ENCODE results near the gene DDR1. TPM values are rescaled to one million over a fixed set of nuclear protein-coding genes. Genes with fewer than 3 reads are reported as not detected.

DDR1 gene
- polyA plus RNA-seq, 1 donor (not counting 4 experiments of a cell fraction or from before 2014, with no cell fraction given), result 104 TPM

GRCh38 chr6:30890646-30891449 lies 6.5 kb downstream of the DDR1 start:
- H2AFZ ChIP-seq (ENCODE audit: control insufficient read depth, low read length), result no peak overlapping the region
- H3K9me3 ChIP-seq (ENCODE audit: control insufficient read depth, low read depth, low read length), result no peaks in the 10 kb centered on the region
- peaks cover 56 to 62% of the 10 kb centered on the region in 2 experiments for H3K36me3 ChIP-seq (ENCODE audit: control insufficient read depth in 2 of 2, extremely low read depth in 1 of 2, insufficient read depth in 2 of 2, low read length in 2 of 2)
- no peak for DNase-seq (ENCODE audit: low read depth, low spot score)
- dilution Hi-C loops (cut with MboI; ENCODE audit: extremely low pct_ligation_motif_present, low sequenced_read_pairs), result no loop called here
- TF ChIP-seq EZH2 (IDR thresholded peaks at IDR 0.05; ENCODE audit: low read length), result no peak
- no peaks in the 10 kb centered on the region for H3K27me3 ChIP-seq (ENCODE audit: control insufficient read depth, extremely low read depth, insufficient read depth, low read length)
- peaks cover 44% of the 10 kb centered on the region for H3K4me1 ChIP-seq (ENCODE audit: control insufficient read depth, extremely low read depth, insufficient read depth, low read length)
- H3K9ac ChIP-seq (ENCODE audit: control insufficient read depth, extremely low read depth, insufficient read depth, low read length), result no peak overlapping the region
- no peak overlapping the region for H3K4me3 ChIP-seq (ENCODE audit: control insufficient read depth in 2 of 3, extremely low read depth in 1 of 3, insufficient read depth in 2 of 3, low read depth in 1 of 3, low read length in 3 of 3)
- no peak for FAIRE-seq
- peaks cover 80% of the 10 kb centered on the region for H3K79me2 ChIP-seq (ENCODE audit: control insufficient read depth, insufficient read depth, low read length)
- H4K20me1 ChIP-seq (ENCODE audit: control insufficient read depth, extremely low read depth, insufficient read depth, low read length), result peaks cover 30% of the 10 kb centered on the region
- H3K4me2 ChIP-seq (ENCODE audit: control insufficient read depth, extremely low read depth, insufficient read depth, low read depth, low read length), result peak overlapping the region; percentile 40
- peak overlapping the region; percentile 22 for H3K27ac ChIP-seq (ENCODE audit: control insufficient read depth, insufficient read depth, low read length)
- H3K9me1 ChIP-seq (ENCODE audit: control insufficient read depth, extremely low read depth, insufficient read depth, low read length), result peaks cover 8% of the 10 kb centered on the region

- peaks cover 30% of the 10 kb centered on the region for H4K20me1 ChIP-seq (ENCODE audit: control insufficient read depth, extremely low read depth, insufficient read depth, low read length)
- peaks cover 62 to 67% of the 10 kb centered on the region in 2 experiments for H3K36me3 ChIP-seq (ENCODE audit: control insufficient read depth in 2 of 2, extremely low read depth in 1 of 2, insufficient read depth in 2 of 2, low read length in 2 of 2)
- FAIRE-seq (no peak), DNase-seq (ENCODE audit: low read depth, low spot score) (no peak)
- H3K4me1 ChIP-seq (ENCODE audit: control insufficient read depth, extremely low read depth, insufficient read depth, low read length), result peaks cover 41% of the 10 kb centered on the region
- H3K79me2 ChIP-seq (ENCODE audit: control insufficient read depth, insufficient read depth, low read length), result peaks cover 76% of the 10 kb centered on the region
- H3K4me2 ChIP-seq (ENCODE audit: control insufficient read depth, extremely low read depth, insufficient read depth, low read depth, low read length), result no peak overlapping the region
- H3K27me3 ChIP-seq (ENCODE audit: control insufficient read depth, extremely low read depth, insufficient read depth, low read length), result no peaks in the 10 kb centered on the region
- no peak for TF ChIP-seq EZH2 (IDR thresholded peaks at IDR 0.05; ENCODE audit: low read length)
- TF ChIP-seq CTCF (optimal IDR thresholded peaks at IDR 0.05 in 1 of 3, IDR thresholded peaks at IDR 0.05 in 1 of 3, conservative IDR thresholded peaks at IDR 0.05 in 1 of 3; ENCODE audit: extremely low read depth in 1 of 3, insufficient read depth in 2 of 3, low read length in 3 of 3), result no peak
- H3K9me1 ChIP-seq (ENCODE audit: control insufficient read depth, extremely low read depth, insufficient read depth, low read length), result peaks cover 8% of the 10 kb centered on the region
- H3K9ac ChIP-seq (ENCODE audit: control insufficient read depth, extremely low read depth, insufficient read depth, low read length), result no peak overlapping the region
- H3K27ac ChIP-seq (ENCODE audit: control insufficient read depth, insufficient read depth, low read length), result no peak overlapping the region
- no peak overlapping the region for H3K4me3 ChIP-seq (ENCODE audit: control insufficient read depth in 2 of 3, extremely low read depth in 1 of 3, insufficient read depth in 2 of 3, low read depth in 1 of 3, low read length in 3 of 3)
- no peaks in the 10 kb centered on the region for H3K9me3 ChIP-seq (ENCODE audit: control insufficient read depth, low read depth, low read length)
- H2AFZ ChIP-seq (ENCODE audit: control insufficient read depth, low read length), result no peak overlapping the region
- dilution Hi-C loops (cut with MboI; ENCODE audit: extremely low pct_ligation_motif_present, low sequenced_read_pairs), result no loop called here
These were observed 7.1 kb downstream of the DDR1 start for GRCh38 chr6:30891450-30891723.
